GM12878 (cell line): ENCODE measurements around the gene PRR7.

Experiments
- EP300 ChIP-seq, 2 experiments: fragments of 150-350 bp in 1 of 2; IDR thresholded peaks; 2 replicates each; pipeline ENCODE4 v1.6.1; 2011 to 2012; ENCODE audit warnings: low read depth in 2 of 2, low read length in 2 of 2, borderline replicate concordance in 1 of 2, improper control_type of control experiment in 1 of 2, inconsistent platforms in 1 of 2; ENCODE audit not compliant: control insufficient read depth in 1 of 2
- FOS ChIP-seq: IDR thresholded peaks from 3 replicates; pipeline ENCODE4 v1.6.1; 2011; ENCODE audit warnings: borderline replicate concordance; ENCODE audit not compliant: insufficient read length; ENCODE audit errors: extremely low read depth
- NFIC ChIP-seq: IDR thresholded peaks from 2 replicates; pipeline ENCODE4 v1.6.1; 2012; ENCODE audit warnings: low read depth, mild to moderate bottlenecking, inconsistent platforms, low read length, moderate library complexity
- RCOR1 ChIP-seq: conservative IDR thresholded peaks from 2 replicates; pipeline ENCODE4 v1.6.1; 2012; ENCODE audit warnings: low read depth, low read length, improper control_type of control experiment
- YBX1 ChIP-seq: fragments of 450-650 bp; IDR thresholded peaks from 2 replicates; pipeline ENCODE4 v1.6.1; 2016; ENCODE audit warnings: antibody characterized with exemption
- ZNF274 ChIP-seq: IDR thresholded peaks from one replicate; pipeline ENCODE4 v1.8.0; 2011; ENCODE audit not compliant: insufficient read length, insufficient read depth
- TF ChIP-seq, protein P1 (sequence below): IDR thresholded peaks from 2 replicates; pipeline ENCODE4 v1.6.1; 2012; ENCODE audit warnings: low read depth, low read length, improper control_type of control experiment

- TF ChIP-seq FOS (no peak), RCOR1 (no peak), YBX1 (no peak), ZNF274 (no peak), NFIC (no peak), EP300 (IDR thresholded peaks at IDR 0.05; ENCODE audit: borderline replicate concordance in 1 of 2, control insufficient read depth in 1 of 2, low read depth in 2 of 2, low read length in 2 of 2) (no peak)
- TF ChIP-seq, protein P1, sequence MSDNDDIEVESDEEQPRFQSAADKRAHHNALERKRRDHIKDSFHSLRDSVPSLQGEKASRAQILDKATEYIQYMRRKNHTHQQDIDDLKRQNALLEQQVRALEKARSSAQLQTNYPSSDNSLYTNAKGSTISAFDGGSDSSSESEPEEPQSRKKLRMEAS = no peak
Measured at GRCh38 chr5:177433658-177434217, 12.9 kb upstream of the PRR7 start.
